ENCODE results near the gene PDE1A. TPM values are rescaled to one million over a fixed set of nuclear protein-coding genes. Genes with fewer than 3 reads are reported as not detected.

The PDE1A gene
- total RNA-seq, 3 donors from 2014 or later (not counting 1 experiment from before 2014, with no cell fraction given), result not detected

- no peaks in the 10 kb centered on the region for H3K4me1 ChIP-seq (ENCODE audit: control insufficient read depth, insufficient read depth, low read length)
- H3K4me3 ChIP-seq (ENCODE audit: low read length), result no peak overlapping the region
- Mint-ChIP-seq H3K4me1 (no peaks in the 10 kb centered on the region), H3K4me3 (no peak overlapping the region), H3K36me3 (peaks cover 17% of the 10 kb centered on the region), H3K27me3 (ENCODE audit: low read depth in 2 of 2) (no peaks in the 10 kb centered on the region), H3K9me3 (peaks cover 15% of the 10 kb centered on the region in 2 donors), H3K27ac (no peak overlapping the region)
- intact Hi-C loops (cut with micrococcal nuclease), result no loop called here
- H3K36me3 ChIP-seq (ENCODE audit: control insufficient read depth, insufficient read depth, low read length), result no peaks in the 10 kb centered on the region
- 91% methylated on average over 4 of the region's 5 CpGs for WGBS (ENCODE audit: insufficient coverage)
- no peak overlapping the region for H3K27ac ChIP-seq (ENCODE audit: low read length)
- no peaks in the 10 kb centered on the region for H3K27me3 ChIP-seq (ENCODE audit: control insufficient read depth, insufficient read depth, low read length)
- H3K9me3 ChIP-seq (ENCODE audit: control insufficient read depth, insufficient read depth, low read length), result peaks cover 4% of the 10 kb centered on the region
- TF ChIP-seq CTCF (IDR thresholded peaks at IDR 0.05), result no peak
- DNase-seq, result no peak
- ATAC-seq, result no peak
Observed at GRCh38 chr2:182330451-182331305, 96.2 kb downstream of the PDE1A start.

- no peaks in the 10 kb centered on the region for H3K36me3 ChIP-seq (ENCODE audit: control insufficient read depth, insufficient read depth, low read length)
- no peaks in the 10 kb centered on the region for H3K9me3 ChIP-seq (ENCODE audit: control insufficient read depth, insufficient read depth, low read length)
- no peaks in the 10 kb centered on the region for H3K4me1 ChIP-seq (ENCODE audit: control insufficient read depth, insufficient read depth, low read length)
- H3K4me3 ChIP-seq (ENCODE audit: low read length), result no peak overlapping the region
- ATAC-seq, result no peak
- intact Hi-C loops (cut with micrococcal nuclease), result no loop called here
- Mint-ChIP-seq H3K4me3 (no peak overlapping the region), H3K27me3 (ENCODE audit: low read depth in 2 of 2) (no peaks in the 10 kb centered on the region), H3K4me1 (no peaks in the 10 kb centered on the region), H3K36me3 (no peaks in the 10 kb centered on the region), H3K9me3 (peaks cover 0 to 3% of the 10 kb centered on the region in 2 donors), H3K27ac (no peak overlapping the region)
- TF ChIP-seq CTCF (IDR thresholded peaks at IDR 0.05), result no peak
- H3K27ac ChIP-seq (ENCODE audit: low read length), result no peak overlapping the region
- 81% methylated on average over 4 of the region's 4 CpGs for WGBS (ENCODE audit: insufficient coverage)
- H3K27me3 ChIP-seq (ENCODE audit: control insufficient read depth, insufficient read depth, low read length), result no peaks in the 10 kb centered on the region
- no peak for DNase-seq
Observed at GRCh38 chr2:182324665-182325064, 102.2 kb downstream of the PDE1A start.

GRCh38 chr2:182321096-182321495, 105.7 kb downstream of the PDE1A start:
- Histone ChIP-seq H3K27me3 (ENCODE audit: control insufficient read depth, insufficient read depth, low read length) (no peaks in the 10 kb centered on the region), H3K36me3 (ENCODE audit: control insufficient read depth, insufficient read depth, low read length) (no peaks in the 10 kb centered on the region), H3K4me1 (ENCODE audit: control insufficient read depth, insufficient read depth, low read length) (no peaks in the 10 kb centered on the region), H3K9me3 (ENCODE audit: control insufficient read depth, insufficient read depth, low read length) (no peaks in the 10 kb centered on the region), H3K27ac (ENCODE audit: low read length) (no peak overlapping the region), H3K4me3 (ENCODE audit: low read length) (no peak overlapping the region)
- DNase-seq (no peak), ATAC-seq (no peak)
- Mint-ChIP-seq H3K27ac (no peak overlapping the region), H3K36me3 (no peaks in the 10 kb centered on the region), H3K27me3 (ENCODE audit: low read depth in 2 of 2) (no peaks in the 10 kb centered on the region), H3K4me1 (no peaks in the 10 kb centered on the region), H3K9me3 (peaks cover 0 to 3% of the 10 kb centered on the region in 2 donors), H3K4me3 (no peak overlapping the region)
- TF ChIP-seq CTCF (IDR thresholded peaks at IDR 0.05), result no peak
- 50% methylated on average over 1 of the region's 1 CpG for WGBS (ENCODE audit: insufficient coverage)
- intact Hi-C loops (cut with micrococcal nuclease), result no loop called here

Measured in natural killer cell (primary cell).